ENCODE measurements around the gene MPPED2. TPM values are rescaled to one million over a fixed set of nuclear protein-coding genes. Genes with fewer than 3 reads are reported as not detected.

MPPED2 gene
- total and polyA plus RNA-seq, 12 donors: 2.1 to 28.3 (median 5.7) TPM

DNA sequence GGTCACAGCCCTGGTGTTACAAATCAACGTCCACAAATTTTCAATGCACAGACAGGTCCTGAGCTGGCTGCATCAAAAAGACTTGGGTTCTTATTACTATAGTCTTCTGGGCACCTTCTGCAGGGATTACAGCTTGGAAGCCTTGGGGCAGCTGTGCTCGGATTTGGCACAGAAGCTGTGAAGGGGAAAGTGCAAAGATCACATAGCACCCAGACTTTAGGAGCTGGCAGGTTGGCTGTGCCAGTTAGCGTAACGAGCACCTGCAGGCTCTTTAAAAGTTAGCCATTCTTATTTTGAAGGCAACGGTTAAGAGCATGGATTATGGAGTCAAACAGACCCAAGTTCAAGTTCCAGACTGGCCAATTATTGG lies 162.9 kb downstream of the MPPED2 start:
- Histone ChIP-seq H3K27me3 (no peaks in the 10 kb centered on the region), H3K4me1 (replicated peaks in 1 of 2) (no peaks in the 10 kb centered on the region), H3K36me3 (replicated peaks in 1 of 2) (no peaks in the 10 kb centered on the region), H3K4me3 (no peak overlapping the region), H3K27ac (no peak overlapping the region), H3K9me3 (replicated peaks in 1 of 3) (no peaks in the 10 kb centered on the region)
- 72 to 83% (median 76%) methylated on average over 5 of the region's 5 CpGs for WGBS, 4 donors
- no peak for DNase-seq
- intact Hi-C loops (cut with DNase I): no loop called here
- TF ChIP-seq POLR2A (IDR thresholded peaks at IDR 0.05) (no peak), CTCF (IDR thresholded peaks at IDR 0.05) (no peak)

GRCh38 chr11:30422447-30423278 lies 163.5 kb downstream of the MPPED2 start:
- TF ChIP-seq POLR2A (IDR thresholded peaks at IDR 0.05) (no peak), CTCF (IDR thresholded peaks at IDR 0.05) (no peak)
- WGBS, 4 donors: 42 to 57% (median 53%) methylated on average over 5 of the region's 5 CpGs

GRCh38 chr11:30420233-30420787 lies 165.8 kb downstream of the MPPED2 start:
- intact Hi-C loops (cut with DNase I): no loop called here
- H3K4me1 ChIP-seq (replicated peaks in 1 of 2): no peaks in the 10 kb centered on the region
- no peaks in the 10 kb centered on the region for H3K36me3 ChIP-seq (replicated peaks in 1 of 2)
- 77 to 85% (median 81%) methylated on average over 5 of the region's 5 CpGs for WGBS, 4 donors
- TF ChIP-seq CTCF (IDR thresholded peaks at IDR 0.05) (no peak), POLR2A (IDR thresholded peaks at IDR 0.05) (no peak)
- no peaks in the 10 kb centered on the region for H3K9me3 ChIP-seq (replicated peaks in 1 of 3)
- no peak for DNase-seq
- no peak overlapping the region for H3K4me3 ChIP-seq
- H3K27me3 ChIP-seq: no peaks in the 10 kb centered on the region
- no peak overlapping the region for H3K27ac ChIP-seq

More at GRCh38 chr11:30422447-30423278, 163.5 kb downstream of the MPPED2 start:
- Histone ChIP-seq H3K27me3 (no peaks in the 10 kb centered on the region), H3K4me3 (no peak overlapping the region), H3K36me3 (replicated peaks in 1 of 2) (no peaks in the 10 kb centered on the region), H3K4me1 (replicated peaks in 1 of 2) (no peaks in the 10 kb centered on the region), H3K9me3 (replicated peaks in 1 of 3) (no peaks in the 10 kb centered on the region), H3K27ac (no peak overlapping the region)
- no peak for DNase-seq
- intact Hi-C loops (cut with DNase I): no loop called here

- 94 to 95% (median 95%) methylated on average over 6 of the region's 6 CpGs for WGBS, 4 donors
- intact Hi-C loops (cut with DNase I): no loop called here
- H3K9me3 ChIP-seq (replicated peaks in 1 of 3): no peaks in the 10 kb centered on the region
Measured at GRCh38 chr11:30414806-30415205, 171.3 kb downstream of the MPPED2 start.

More at GRCh38 chr11:30414806-30415205, 171.3 kb downstream of the MPPED2 start:
- Histone ChIP-seq H3K36me3 (replicated peaks in 1 of 2) (no peaks in the 10 kb centered on the region), H3K4me3 (no peak overlapping the region), H3K27me3 (no peaks in the 10 kb centered on the region), H3K4me1 (replicated peaks in 1 of 2) (no peaks in the 10 kb centered on the region), H3K27ac (no peak overlapping the region)
- DNase-seq: no peak
- TF ChIP-seq CTCF (IDR thresholded peaks at IDR 0.05) (no peak), POLR2A (IDR thresholded peaks at IDR 0.05) (no peak)
